GM21423 (cell line): Measurements from ENCODE around the gene LRRC9.
"Not testable (repeated sequence)": the region's sequence is repeated elsewhere in the genome, so short reads cannot be mapped to it uniquely, and the experiment has no call there.

Experiments used
- ATAC-seq: cut with Tn5 transposase; IDR thresholded peaks from one replicate; pipeline ENCODE4 v1.9.1; 2021; ENCODE audit warnings: mild to moderate bottlenecking, moderate library complexity; ENCODE audit not compliant: unreplicated experiment

Gene LRRC9

DNA sequence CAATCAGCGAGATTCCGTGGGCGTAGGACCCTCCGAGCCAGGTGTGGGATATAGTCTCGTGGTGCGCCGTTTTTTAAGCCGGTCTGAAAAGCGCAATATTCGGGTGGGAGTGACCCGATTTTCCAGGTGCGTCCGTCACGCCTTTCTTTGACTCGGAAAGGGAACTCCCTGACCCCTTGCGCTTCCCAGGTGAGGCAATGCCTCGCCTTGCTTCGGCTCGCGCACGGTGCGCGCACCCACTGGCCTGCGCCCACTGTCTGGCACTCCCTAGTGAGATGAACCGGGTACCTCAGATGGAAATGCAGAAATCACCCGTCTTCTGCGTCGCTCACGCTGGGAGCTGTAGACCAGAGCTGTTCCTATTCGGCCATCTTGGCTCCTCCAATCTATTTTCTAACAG is 32.2 kb downstream of the LRRC9 start:
- not testable (repeated sequence) for ATAC-seq

DNA sequence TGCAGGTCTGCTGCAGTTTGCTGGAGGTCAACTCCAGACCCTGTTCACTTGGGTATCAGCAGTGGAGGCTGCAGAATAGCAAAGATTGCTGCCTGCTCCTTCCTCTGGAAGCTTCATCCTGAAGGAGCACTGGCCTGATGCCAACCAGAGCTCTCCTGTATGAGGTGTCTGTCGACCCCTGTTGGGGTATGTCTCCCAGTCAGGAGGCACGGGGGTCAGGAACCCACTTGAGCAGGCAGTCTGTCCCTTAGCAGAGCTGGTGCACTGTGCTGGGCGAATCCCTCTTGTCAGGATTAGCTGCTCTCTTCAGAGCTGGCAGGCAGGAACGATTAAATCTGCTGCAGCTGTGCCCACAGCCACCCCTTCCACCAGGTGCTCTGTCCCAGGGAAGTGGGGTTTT is 37.9 kb downstream of the LRRC9 start:
- ATAC-seq, result not testable (repeated sequence)

DNA sequence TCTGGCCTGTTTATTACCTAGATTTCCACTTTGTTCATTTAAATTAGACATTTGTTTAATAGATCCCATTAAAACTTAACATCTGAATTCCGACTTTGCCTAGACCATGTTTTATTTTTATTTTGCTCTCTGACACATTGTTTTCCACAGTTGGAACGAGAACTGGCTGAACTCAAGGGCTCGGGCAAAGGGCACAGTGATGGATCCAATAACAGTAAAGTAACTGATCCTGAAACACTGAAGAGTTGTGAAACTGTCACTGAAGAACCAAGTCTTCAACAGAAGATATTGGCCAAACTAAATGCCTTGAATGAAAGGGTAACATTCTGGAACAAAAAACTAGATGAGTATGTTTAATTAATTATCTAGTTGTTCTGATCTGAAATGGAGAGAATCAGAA is 39.7 kb downstream of the LRRC9 start:
- no peak for ATAC-seq

DNA sequence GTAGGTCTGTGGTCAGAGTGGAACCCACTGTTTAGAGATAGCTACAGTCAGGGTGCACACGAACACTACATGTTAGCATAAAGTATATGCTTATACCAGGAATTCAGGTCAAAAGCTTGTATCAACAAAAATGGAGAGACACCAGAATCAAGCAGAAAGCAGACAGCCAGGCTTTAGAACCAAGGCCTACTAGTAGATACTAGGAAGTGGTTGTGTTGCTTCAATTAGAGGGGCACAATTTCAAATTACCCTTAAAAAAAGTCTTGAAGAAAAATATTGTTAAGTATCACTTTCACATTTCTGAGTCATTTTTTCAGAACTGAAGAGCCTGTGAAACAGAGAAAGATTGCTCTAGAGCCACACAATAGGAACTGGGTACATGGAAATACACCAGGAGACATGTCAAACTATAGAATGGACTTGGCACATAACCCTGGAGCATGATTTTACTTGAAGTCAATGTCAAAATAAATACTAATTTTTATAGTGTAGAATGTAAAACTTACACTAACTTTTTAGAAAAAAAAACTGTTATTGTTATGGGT is 41.6 kb downstream of the LRRC9 start:
- peak; percentile 44 for ATAC-seq

DNA sequence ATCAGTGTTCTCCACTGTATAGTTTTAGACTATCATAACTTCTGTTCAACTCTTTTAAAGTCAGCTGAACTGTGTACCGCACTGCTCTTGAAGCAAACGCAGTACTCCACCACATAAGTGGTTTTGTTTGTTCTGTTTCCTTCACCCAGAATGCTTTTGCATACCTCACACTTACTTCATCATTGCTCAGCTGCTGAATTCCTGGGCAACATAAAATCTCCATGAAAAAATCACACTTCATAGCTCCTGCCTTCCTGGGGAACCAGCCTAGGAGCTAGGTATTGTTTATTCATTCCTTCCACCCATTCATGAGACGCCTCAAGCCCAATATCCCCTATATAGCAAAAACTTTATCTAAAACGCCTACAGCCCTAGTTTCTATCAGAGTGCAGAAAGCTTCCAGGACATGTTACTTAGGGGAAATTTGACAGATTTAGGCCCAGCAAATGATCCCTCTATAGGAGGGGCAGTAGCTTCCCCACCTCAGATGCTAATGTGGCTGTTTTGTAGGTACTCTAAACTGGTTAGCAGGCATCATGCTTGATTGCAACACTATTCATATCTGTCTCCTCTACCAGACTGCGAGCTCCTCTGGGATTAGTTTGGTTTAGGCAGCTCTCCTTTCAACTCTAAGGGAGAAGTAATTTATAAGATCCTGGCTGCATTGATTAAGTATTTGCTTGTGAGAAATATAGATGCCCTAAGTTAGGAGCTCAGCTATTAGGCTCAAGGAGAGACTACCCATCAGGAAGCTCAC is 44.5 kb downstream of the LRRC9 start:
- peak; percentile 19 for ATAC-seq

DNA sequence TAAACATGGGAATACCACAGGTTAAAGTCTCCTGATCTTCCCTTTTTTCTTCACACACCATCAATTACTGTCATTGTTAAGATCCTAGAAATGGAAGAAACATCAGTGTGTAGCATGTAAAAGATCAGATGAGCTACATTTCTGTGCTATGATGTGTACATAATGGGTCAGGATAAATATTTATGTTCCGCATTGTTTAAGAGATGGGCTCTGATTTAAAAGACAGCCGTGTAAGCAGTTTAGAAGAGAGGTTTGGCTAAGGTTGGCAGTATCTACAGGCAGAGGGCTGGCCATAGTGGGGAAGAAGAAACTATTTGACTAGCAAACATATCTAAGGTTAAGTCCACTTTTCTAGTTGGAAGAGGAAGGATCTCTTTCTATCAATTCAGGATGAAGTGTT is 49.4 kb downstream of the LRRC9 start:
- no peak for ATAC-seq

DNA sequence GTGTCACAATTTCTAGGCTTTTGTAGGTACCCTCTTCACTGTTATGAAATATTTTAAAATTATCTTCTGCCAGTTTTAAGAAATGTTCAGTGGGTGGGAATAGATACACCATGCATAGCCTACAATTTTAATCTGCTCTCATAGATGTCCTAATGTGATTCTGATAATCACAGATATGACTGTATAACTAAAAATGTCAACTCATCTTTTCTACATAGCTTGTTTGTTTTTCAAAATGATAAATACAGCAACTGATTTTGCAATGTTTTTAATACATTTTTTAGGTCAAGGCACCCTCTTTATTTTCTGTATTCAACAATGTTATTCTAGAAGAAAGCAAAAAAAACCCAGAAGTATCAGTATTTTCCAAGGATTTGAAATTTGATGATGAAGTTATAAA is 61.6 kb downstream of the LRRC9 start:
- ATAC-seq, result no peak

DNA sequence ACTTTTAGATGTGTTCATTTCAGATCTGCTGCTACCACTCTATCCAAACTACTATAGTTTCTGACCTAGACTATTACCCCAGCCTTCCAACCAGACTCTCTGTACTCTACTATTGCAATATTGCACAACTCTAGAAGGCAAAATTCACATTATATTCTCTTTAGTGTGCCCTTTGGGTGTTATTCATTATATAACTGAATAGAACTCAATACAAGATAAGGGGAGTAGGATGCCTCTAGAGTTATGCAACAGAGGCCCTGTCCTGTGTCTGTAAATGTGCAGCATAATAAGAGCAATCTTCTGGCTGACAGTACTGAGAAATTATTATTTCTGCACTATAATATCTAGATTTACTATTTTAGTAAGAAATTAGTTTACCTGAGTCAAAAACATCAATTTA is 63.1 kb downstream of the LRRC9 start:
- ATAC-seq, result no peak

DNA sequence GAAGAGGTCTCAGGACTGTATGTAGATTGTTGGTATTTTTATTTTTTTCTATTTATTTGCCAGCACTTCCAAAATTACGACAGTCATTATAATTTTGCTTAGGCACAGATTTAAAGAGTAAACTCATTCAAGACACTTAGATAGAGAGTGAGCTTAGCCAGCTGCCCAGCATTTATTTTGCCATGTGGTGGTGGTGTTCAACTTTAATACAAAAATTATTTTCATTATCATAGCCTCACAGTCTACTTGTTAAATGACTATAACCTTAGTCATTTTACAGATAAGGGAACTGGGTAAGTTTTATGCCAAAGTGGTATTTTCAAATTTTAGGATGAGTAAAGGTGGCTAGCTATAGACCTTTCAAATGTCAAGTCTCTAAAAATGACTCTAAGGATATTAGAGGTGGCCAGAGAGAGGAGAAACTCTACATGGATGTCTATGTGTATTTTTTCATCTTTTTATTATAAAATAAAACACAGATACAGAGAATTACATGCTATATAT is 66.7 kb downstream of the LRRC9 start:
- ATAC-seq, result no peak

DNA sequence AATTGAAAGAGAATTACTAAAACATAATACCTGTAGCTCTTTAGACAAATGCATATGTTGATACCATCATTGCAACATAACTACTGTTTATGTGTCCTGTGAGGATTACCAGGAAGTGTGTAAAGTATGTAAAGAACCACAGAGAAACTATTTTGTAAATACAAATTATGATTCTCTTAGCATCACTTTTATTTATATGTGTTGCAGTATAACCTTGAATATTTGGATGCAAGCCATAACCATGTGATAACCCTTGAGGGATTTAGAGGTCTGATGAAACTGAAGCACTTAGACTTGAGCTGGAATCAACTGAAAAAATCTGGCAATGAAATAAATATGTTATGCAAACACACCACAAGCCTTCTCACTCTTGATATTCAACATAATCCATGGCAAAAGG is 77.5 kb downstream of the LRRC9 start:
- no peak for ATAC-seq

DNA sequence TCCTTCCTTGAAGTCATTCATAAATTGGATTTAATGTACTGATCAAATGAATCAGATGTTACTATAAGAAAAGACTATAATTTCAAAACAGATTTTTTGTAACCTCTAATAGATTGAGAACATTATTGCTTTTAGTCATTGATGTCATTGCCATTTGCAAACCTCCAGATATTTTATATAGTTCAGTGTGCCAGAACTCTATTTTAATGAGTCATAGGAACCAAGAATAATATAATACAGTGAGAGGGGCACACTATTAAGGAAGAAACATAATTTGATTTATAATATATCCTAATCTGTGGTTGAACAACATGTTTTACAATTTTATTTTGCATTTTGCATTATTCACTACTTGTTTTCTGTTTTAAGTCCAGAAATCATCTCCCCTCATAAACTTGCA is 78.0 kb downstream of the LRRC9 start:
- no peak for ATAC-seq

DNA sequence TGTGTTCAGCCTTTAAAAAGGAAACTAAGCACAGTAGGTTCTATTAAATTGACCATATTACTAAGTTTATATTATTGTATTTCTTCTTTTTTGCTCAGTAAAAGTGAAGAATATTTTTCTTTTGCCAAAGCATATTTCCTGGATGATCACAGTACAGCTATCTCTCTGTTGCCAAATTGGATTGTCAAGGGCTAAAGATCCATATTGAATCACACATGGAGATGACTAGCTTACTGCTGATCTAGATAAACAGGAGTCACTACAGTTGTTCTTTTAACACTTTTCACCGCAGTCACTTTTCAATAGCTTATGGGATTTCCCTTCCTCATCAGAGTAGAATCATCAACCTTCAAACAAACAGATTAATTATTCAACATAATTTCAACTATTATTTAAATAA is 78.6 kb downstream of the LRRC9 start:
- ATAC-seq, result no peak

DNA sequence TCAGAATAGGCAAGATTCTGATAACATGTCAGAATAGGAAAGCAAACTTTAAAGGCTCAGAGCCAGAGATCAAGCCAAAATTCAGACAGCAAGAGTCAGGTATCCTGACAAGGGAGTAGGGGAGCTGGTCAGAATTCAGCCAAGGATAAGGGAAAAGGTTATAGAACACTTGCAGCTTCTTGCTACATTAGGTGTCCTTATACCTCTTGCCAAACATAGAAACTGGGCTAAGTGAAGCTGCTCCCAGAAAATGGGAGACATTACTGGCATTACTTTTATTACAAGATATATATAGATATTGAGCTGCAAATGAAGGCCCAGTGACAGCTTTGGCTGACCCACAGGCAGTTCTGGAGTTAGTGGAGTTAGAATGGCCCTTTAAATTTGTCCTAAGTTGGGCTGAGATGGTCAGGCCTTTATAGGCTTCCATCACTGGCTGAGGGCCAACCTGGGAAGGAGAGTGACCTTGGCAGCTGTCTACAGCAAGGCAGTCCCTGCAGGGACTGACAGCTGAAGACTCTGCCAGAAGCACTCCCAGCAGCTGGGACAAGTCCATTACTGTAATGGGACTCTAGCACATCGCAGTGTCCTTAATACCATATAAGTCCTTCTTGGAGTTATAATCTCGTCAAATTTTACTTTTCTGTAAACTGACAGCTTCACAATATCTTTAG is 83.0 kb downstream of the LRRC9 start:
- no peak for ATAC-seq

DNA sequence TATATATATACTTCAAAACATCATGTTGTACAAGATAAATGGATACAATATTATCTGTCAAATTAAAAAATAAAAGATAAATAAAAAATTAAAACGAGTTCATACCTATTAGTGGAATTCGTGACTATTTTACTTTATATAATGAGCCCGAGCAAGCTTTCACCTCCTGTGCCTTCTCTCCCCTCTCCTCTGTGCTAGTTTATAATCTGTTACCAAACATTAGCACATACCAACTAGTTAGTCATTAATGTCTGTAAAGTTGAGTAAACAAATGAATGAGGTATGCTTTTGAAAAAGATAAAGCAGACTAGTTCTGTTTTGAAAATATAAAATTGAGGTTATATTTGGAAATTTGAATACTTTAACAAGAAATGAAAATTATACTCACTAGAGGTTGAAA is 84.0 kb downstream of the LRRC9 start:
- ATAC-seq, result no peak

DNA sequence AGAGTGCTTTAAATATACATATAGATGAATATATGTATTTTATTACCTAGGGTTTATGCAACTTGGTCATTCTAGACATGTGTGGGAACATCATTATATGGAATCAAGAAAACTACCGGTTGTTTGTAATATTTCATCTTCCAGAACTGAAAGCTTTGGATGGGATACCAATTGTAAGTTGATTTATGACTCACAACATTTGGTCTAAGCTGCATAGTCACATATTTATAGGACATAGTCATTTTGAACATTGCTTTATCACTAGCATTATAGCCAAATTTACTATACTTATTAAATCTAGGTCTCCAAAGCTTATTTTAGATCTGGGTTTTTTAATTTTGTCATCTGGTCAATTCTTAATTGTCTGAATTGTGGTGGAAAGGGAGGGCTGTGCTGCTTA is 88.1 kb downstream of the LRRC9 start:
- ATAC-seq, result no peak

DNA sequence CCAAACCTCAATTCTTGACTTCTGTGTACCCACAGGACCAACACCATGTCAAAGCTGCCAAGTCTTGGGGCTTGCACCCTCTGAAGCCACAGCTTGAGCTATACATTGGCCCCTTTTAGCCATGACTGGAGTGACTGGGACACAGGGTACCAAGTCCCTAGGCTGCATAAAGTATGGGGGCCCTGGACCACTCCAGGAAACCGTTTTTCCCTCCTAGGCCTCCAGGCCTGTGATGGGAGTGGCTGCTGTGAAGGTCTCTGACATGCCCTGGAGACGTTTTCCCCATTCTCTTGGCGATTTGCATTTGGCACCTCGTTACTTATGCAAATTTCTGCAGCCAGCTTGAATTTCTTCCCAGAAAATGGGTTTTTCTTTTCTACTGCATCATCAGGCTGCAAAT is 90.3 kb downstream of the LRRC9 start:
- not testable (repeated sequence) for ATAC-seq

DNA sequence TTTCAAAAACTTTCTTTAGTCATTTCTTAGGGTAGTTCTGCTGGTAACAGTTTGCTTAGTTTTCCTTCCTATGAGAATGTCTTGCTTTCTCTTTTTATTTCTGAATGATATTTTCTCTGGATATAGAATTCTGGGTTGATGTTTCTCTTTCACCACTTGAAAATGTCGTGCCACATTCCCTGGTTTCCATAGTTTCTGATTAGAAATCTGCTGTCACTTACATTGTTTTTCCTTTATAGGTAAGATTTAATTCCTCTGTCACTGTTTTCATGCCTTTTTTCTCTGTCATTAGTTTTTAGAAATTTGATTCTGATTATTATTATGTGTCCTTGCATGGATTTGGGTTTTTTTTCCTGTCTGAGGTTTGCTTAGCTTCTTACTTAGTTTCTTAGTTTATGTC is 94.5 kb downstream of the LRRC9 start:
- no peak for ATAC-seq

DNA sequence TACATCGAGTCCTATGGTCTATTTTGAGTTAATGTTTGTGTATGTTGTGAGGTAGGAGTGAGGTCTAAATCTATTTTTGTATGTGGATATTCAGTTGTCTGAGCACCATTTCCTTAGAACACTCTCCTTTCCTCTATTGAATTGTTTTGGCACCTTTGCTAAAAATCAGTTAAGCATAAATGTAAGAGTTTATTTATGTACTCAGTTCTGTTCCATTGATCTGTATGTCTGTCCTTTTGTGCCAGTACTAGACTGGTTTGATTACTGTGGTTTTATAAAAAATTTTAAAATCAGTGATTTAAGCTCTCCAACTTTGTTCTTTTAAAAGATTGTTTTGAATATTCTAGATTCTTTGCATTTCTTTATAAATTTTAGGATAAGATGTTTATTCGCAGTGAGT is 101.7 kb downstream of the LRRC9 start:
- ATAC-seq, result no peak

DNA sequence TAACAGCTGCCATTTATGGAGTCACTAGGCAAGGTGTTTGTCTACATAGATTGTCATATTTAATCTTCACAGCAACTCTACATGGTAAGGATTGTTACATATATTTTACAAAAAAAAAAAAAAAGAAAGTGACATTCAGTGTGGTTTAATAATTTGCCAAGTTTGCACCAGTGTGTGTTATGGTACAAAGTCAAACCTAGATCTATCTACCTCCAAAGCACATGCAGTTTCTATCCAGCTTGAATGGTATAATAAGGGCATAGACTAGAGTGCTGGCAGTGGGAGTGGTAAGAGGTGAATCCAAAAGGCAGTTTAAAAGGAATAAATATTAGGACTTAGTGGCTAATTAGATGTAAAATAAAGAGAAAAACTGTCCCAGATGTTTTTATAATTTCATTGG is 105.6 kb downstream of the LRRC9 start:
- no peak for ATAC-seq

DNA sequence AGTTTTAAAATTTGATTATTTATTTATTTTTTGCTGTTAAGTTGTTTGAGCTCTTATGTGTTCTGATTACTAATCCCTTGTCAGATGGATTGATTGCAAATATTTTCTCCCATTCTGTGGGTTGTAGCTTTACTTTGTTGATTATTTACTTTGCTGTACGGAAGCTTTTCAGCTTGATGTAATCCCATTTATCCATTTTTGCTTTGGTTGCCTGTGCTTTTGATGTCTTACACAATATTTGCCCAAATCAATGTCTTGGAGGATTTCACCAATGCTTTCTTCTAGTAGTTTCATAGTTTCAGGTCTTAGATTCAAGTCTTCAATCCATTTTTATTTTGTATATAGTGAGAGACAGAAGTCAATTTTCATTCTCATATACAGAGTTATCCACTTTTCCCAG is 115.2 kb downstream of the LRRC9 start:
- ATAC-seq, result no peak

DNA sequence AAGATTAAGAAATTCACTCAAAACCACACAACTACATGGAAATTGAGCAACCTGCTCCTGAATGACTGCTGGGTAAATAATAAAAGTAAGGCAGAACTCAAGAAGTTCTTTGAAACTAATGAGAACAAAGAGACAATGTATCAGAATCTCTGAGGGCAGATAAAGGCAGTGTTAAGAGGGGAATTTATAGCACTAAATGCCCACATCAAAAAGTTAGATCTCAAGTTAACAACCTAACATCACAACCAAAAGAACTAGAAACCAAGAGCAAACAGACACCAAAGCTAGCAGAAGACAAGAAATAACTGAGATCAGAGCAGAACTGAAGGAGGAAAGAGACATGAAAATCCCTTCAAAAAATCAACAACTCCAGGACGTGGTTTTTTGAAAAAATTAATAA is 128.0 kb downstream of the LRRC9 start:
- not testable (repeated sequence) for ATAC-seq

DNA sequence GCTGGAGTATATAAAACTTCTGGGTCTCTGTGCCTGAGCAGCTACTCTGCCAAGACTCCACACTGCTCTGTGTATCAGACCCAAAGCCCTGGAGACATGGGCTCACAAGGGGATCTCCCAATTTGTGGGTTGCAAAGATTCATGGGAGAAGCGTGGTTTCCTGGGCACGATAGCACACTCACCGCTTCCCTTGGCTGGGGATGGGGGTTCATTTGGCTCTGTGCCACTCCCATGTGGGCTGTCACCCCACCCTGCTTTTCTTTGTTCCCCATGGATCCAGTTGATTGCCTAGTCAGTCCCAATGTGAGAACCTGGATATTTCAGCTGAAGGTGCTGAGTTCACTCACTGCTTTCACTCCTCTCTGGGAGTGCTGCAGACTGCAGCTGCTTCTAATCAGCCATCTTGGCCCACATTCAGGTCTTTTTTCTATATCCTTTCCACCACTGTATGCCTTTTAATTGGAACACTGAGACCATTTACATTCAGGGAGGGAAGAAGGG is 131.8 kb downstream of the LRRC9 start:
- no peak for ATAC-seq
